Neuronal stem cell (in vitro differentiated cells): ENCODE data around the gene MBTPS1.

Experiments
- DNase-seq: peaks from one replicate; pipeline ENCODE4 v3.0.0-alpha.2; 2013; ENCODE audit warnings: low spot score
- H2AFZ ChIP-seq: one replicate; pipeline ENCODE4 v1.6.1; 2013; ENCODE audit warnings: mild to moderate bottlenecking, low read length, inconsistent platforms
- H2AK5ac ChIP-seq: 2 replicates; pipeline ENCODE4 v1.6.1; 2013; ENCODE audit warnings: low read depth, mild to moderate bottlenecking, inconsistent platforms, low read length, moderate library complexity, mixed read lengths
- H2BK120ac ChIP-seq: 2 replicates; pipeline ENCODE4 v1.6.1; 2013; ENCODE audit warnings: low read depth, mild to moderate bottlenecking, inconsistent platforms, low read length, moderate library complexity, mixed read lengths
- H2BK12ac ChIP-seq: one replicate; pipeline ENCODE4 v1.6.1; 2013; ENCODE audit warnings: low read length, inconsistent platforms
- H2BK15ac ChIP-seq: 2 replicates; pipeline ENCODE4 v1.6.1; 2013; ENCODE audit warnings: mild to moderate bottlenecking, low read length, inconsistent platforms, mixed read lengths
- H2BK5ac ChIP-seq: one replicate; pipeline ENCODE4 v1.6.1; 2013; ENCODE audit warnings: inconsistent platforms, mild to moderate bottlenecking, low read length, moderate library complexity
- H3K14ac ChIP-seq: one replicate; pipeline ENCODE4 v1.6.1; 2013; ENCODE audit warnings: low read length, inconsistent platforms
- H3K18ac ChIP-seq: 2 replicates; pipeline ENCODE4 v1.6.1; 2013; ENCODE audit warnings: low read length, inconsistent platforms
- H3K23ac ChIP-seq: 2 replicates; pipeline ENCODE4 v1.6.1; 2013; ENCODE audit warnings: low read depth, mild to moderate bottlenecking, mixed read lengths, low read length, inconsistent platforms; ENCODE audit not compliant: poor library complexity
- H3K27ac ChIP-seq: replicated peaks from 3 replicates; pipeline ENCODE4 v1.5.1; 2013; ENCODE audit warnings: low read length, inconsistent platforms
- H3K27me3 ChIP-seq, 3 experiments: 2 replicates each; pipeline ENCODE4 v1.6.1; 2013; ENCODE audit warnings: low read length in 3 of 3, mild to moderate bottlenecking in 2 of 3, inconsistent platforms in 1 of 3, low read depth in 1 of 3, mixed read lengths in 1 of 3, moderate library complexity in 1 of 3; ENCODE audit not compliant: control insufficient read depth in 3 of 3, insufficient read depth in 3 of 3
- H3K36me3 ChIP-seq, 2 donors: replicated peaks in 1 of 2; 2 replicates each; pipeline ENCODE4 v1.6.1; 2013; ENCODE audit warnings: low read length in 2 of 2; ENCODE audit not compliant: control insufficient read depth in 2 of 2, insufficient read depth in 2 of 2
- H3K4ac ChIP-seq: 2 replicates; pipeline ENCODE4 v1.6.1; 2013; ENCODE audit warnings: inconsistent platforms, mild to moderate bottlenecking, low read length, moderate library complexity
- H3K4me1 ChIP-seq, 2 donors: 1 replicate in 1 of 2; 2 replicates in 1 of 2; pipeline ENCODE4 v1.6.1; 2013; ENCODE audit warnings: low read length in 2 of 2, low read depth in 1 of 2; ENCODE audit not compliant: control insufficient read depth in 2 of 2, insufficient read depth in 1 of 2
- H3K4me2 ChIP-seq: one replicate; pipeline ENCODE4 v1.6.1; 2013; ENCODE audit warnings: mild to moderate bottlenecking, low read length, inconsistent platforms; ENCODE audit not compliant: insufficient read depth, poor library complexity, severe bottlenecking
- H3K4me3 ChIP-seq, 2 donors: 2 replicates each; pipeline ENCODE4 v1.5.1; 2013; ENCODE audit warnings: low read length in 2 of 2, mild to moderate bottlenecking in 2 of 2, inconsistent platforms in 1 of 2, moderate library complexity in 1 of 2
- H3K79me1 ChIP-seq: one replicate; pipeline ENCODE4 v1.6.1; 2013; ENCODE audit warnings: low read depth, mild to moderate bottlenecking, inconsistent platforms, low read length, moderate library complexity
- H3K9ac ChIP-seq: one replicate; pipeline ENCODE4 v1.6.1; 2013; ENCODE audit warnings: mild to moderate bottlenecking, low read depth, low read length, inconsistent platforms; ENCODE audit not compliant: poor library complexity
- H3K9me3 ChIP-seq, 2 donors: replicated peaks in 1 of 2; 2 replicates each; pipeline versions ENCODE3 to v1.6.1; 2013; ENCODE audit warnings: low read length in 2 of 2, mild to moderate bottlenecking in 2 of 2, inconsistent platforms in 1 of 2, low read depth in 1 of 2, mixed read lengths in 1 of 2, moderate library complexity in 1 of 2; ENCODE audit not compliant: control insufficient read depth in 2 of 2, insufficient read depth in 1 of 2
- H4K8ac ChIP-seq: one replicate; pipeline ENCODE4 v1.6.1; 2013; ENCODE audit warnings: low read depth, mild to moderate bottlenecking, inconsistent platforms, low read length, moderate library complexity
- H4K91ac ChIP-seq: one replicate; pipeline ENCODE4 v1.6.1; 2013; ENCODE audit warnings: low read length, low read depth, mild to moderate bottlenecking, inconsistent platforms; ENCODE audit not compliant: poor library complexity
- WGBS, 2 donors: extraction: QIAGEN DNeasy Blood & Tissue Kit; methylation state at CpG; one replicate each; pipeline ENCODE4 v1.1.7; 2013; ENCODE audit warnings: missing lambda C conversion rate in 2 of 2, mixed read lengths in 1 of 2; ENCODE audit not compliant: insufficient read length in 2 of 2, insufficient replicate concordance in 1 of 2; ENCODE audit errors: extremely low coverage in 2 of 2; 5-methylcytosine and 5-hydroxymethylcytosine counted together

The MBTPS1 gene

GRCh38 chr16:84111525-84111924, 5.2 kb downstream of the MBTPS1 start:
- Histone ChIP-seq H2BK15ac (no peak overlapping the region), H3K27ac (no peak overlapping the region), H3K4me3 (no peak overlapping the region), H3K18ac (no peak overlapping the region), H3K4ac (no peak overlapping the region), H3K14ac (no peak overlapping the region), H2BK12ac (no peak overlapping the region), H4K91ac (no peak overlapping the region), H3K79me1 (peaks cover 11% of the 10 kb centered on the region), H3K23ac (no peak overlapping the region), H3K4me1 (peaks cover 2 to 3% of the 10 kb centered on the region in 2 donors), H2AK5ac (no peak overlapping the region), H3K9me3 (no peaks in the 10 kb centered on the region), H2BK120ac (no peak overlapping the region), H4K8ac (no peak overlapping the region), H2AFZ (no peak overlapping the region), H3K9ac (no peak overlapping the region), H2BK5ac (no peak overlapping the region), H3K4me2 (no peak overlapping the region), H3K36me3 (peaks cover 1 to 27% of the 10 kb centered on the region in 2 donors), H3K27me3 (no peaks in the 10 kb centered on the region)
- no peak for DNase-seq
- WGBS, 2 donors = no CpG with 5 or more reads among the region's 3 CpGs

DNA sequence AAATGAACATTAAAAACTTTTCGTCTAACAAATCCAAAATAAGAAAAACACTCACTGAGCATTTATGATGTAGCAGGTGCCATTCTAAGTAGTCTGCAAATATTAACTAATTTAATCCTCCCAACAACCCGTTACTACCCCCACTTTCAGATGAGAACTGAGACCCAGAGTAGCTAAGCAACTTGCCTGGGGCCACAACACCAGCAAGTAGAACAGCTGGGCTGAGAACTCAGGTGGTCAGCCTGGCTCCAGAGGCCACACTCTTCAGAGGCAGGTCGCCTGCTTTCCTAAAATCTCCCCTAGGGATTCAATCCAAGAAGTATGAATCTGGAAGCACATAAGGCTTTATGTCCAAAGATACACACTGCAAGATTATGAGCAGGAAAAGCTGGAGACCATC, 6.2 kb downstream of the MBTPS1 start:
- Histone ChIP-seq H2AK5ac (no peak overlapping the region), H3K18ac (no peak overlapping the region), H3K4me2 (no peak overlapping the region), H3K9ac (no peak overlapping the region), H3K23ac (no peak overlapping the region), H4K91ac (no peak overlapping the region), H4K8ac (no peak overlapping the region), H2BK120ac (no peak overlapping the region), H3K4me3 (no peak overlapping the region), H3K14ac (no peak overlapping the region), H3K36me3 (peaks cover 1 to 32% of the 10 kb centered on the region in 2 donors), H3K4ac (no peak overlapping the region), H2BK15ac (no peak overlapping the region), H3K27ac (no peak overlapping the region), H2BK5ac (no peak overlapping the region), H2BK12ac (no peak overlapping the region), H3K79me1 (peaks cover 14% of the 10 kb centered on the region), H3K4me1 (peaks cover 2% of the 10 kb centered on the region in 2 donors), H2AFZ (no peak overlapping the region), H3K9me3 (no peaks in the 10 kb centered on the region), H3K27me3 (no peaks in the 10 kb centered on the region)
- WGBS, 2 donors = no CpG with 5 or more reads among the region's 3 CpGs
- DNase-seq = no peak

GRCh38 chr16:84109598-84110335, 7.0 kb downstream of the MBTPS1 start:
- no peak overlapping the region for H2BK15ac ChIP-seq
- H4K91ac ChIP-seq = no peak overlapping the region
- H2AFZ ChIP-seq = no peak overlapping the region
- no peak overlapping the region for H2BK120ac ChIP-seq
- H3K79me1 ChIP-seq = peaks cover 18% of the 10 kb centered on the region
- no peak overlapping the region for H2AK5ac ChIP-seq
- no peaks in the 10 kb centered on the region for H3K27me3 ChIP-seq
- H3K14ac ChIP-seq = no peak overlapping the region
- no peak overlapping the region for H3K4me2 ChIP-seq
- H3K4me3 ChIP-seq = no peak overlapping the region
- H3K36me3 ChIP-seq = peaks cover 1 to 33% of the 10 kb centered on the region in 2 donors
- no peak overlapping the region for H3K9ac ChIP-seq
- no peaks in the 10 kb centered on the region for H3K9me3 ChIP-seq
- no peak overlapping the region for H3K27ac ChIP-seq
- no peak overlapping the region for H3K23ac ChIP-seq
- H3K4me1 ChIP-seq = peaks cover 0 to 2% of the 10 kb centered on the region in 2 donors
- H4K8ac ChIP-seq = no peak overlapping the region
- no peak overlapping the region for H2BK5ac ChIP-seq
- no peak overlapping the region for H3K18ac ChIP-seq
- H3K4ac ChIP-seq = no peak overlapping the region
- H2BK12ac ChIP-seq = no peak overlapping the region
- WGBS, 2 donors = no CpG with 5 or more reads among the region's 6 CpGs
- DNase-seq = no peak

GRCh38 chr16:84107921-84108320, 8.8 kb downstream of the MBTPS1 start:
- no peak overlapping the region for H3K4me2 ChIP-seq

More at GRCh38 chr16:84107921-84108320, 8.8 kb downstream of the MBTPS1 start:
- H4K8ac ChIP-seq = no peak overlapping the region
- peaks cover 18% of the 10 kb centered on the region for H3K79me1 ChIP-seq
- no peak overlapping the region for H2BK15ac ChIP-seq
- H3K23ac ChIP-seq = no peak overlapping the region
- no peak overlapping the region for H2BK120ac ChIP-seq
- peaks cover 0 to 2% of the 10 kb centered on the region in 2 donors for H3K4me1 ChIP-seq
- H3K9ac ChIP-seq = no peak overlapping the region
- no peak overlapping the region for H2AK5ac ChIP-seq
- H4K91ac ChIP-seq = no peak overlapping the region
- H3K36me3 ChIP-seq = peaks cover 1 to 33% of the 10 kb centered on the region in 2 donors
- no CpG with 5 or more reads among the region's 2 CpGs for WGBS, 2 donors
- no peaks in the 10 kb centered on the region for H3K27me3 ChIP-seq
- no peak for DNase-seq
- H3K18ac ChIP-seq = no peak overlapping the region
- no peak overlapping the region for H3K27ac ChIP-seq
- H2BK12ac ChIP-seq = no peak overlapping the region
- H2AFZ ChIP-seq = no peak overlapping the region
- H3K4ac ChIP-seq = no peak overlapping the region
- no peak overlapping the region for H3K14ac ChIP-seq
- no peak overlapping the region for H2BK5ac ChIP-seq
- no peaks in the 10 kb centered on the region for H3K9me3 ChIP-seq
- no peak overlapping the region for H3K4me3 ChIP-seq
